Endothelial cell of umbilical vein (primary cell): ENCODE measurements around the gene FAM131C. TPM values are rescaled to one million over a fixed set of nuclear protein-coding genes. Genes with fewer than 3 reads are reported as not detected.

Source experiments
- BruUV-seq: library from RNA; stranded (reverse); fragments of 400-500 nt; replicated peaks from 2 replicates; lab custom pipeline; 2021; lab: Mats Ljungman, UMichigan
- CTCF ChIA-PET: fragments of 300-600, 350-600 bp; sonication (Branson Sonifier 250); formaldehyde crosslinking; loops from one replicate; lab custom pipeline; 2021; ENCODE audit warnings: antibody characterized with exemption, inconsistent platforms; lab: Charles Lee
- POLR2A ChIA-PET: fragments of 300-600, 350-600 bp; sonication (Branson Sonifier 250); formaldehyde crosslinking; loops from one replicate; lab custom pipeline; 2021; ENCODE audit warnings: antibody characterized with exemption, inconsistent platforms; lab: Charles Lee
- DNase-seq: peaks from one replicate; pipeline ENCODE4 v3.0.0-alpha.2; 2011; ENCODE audit warnings: low read depth, low spot score
- FAIRE-seq: peaks from 2 replicates; lab custom pipeline; 2011; peaks lifted over from hg19 to GRCh38; lab: Jason Lieb, UNC
- H2AFZ ChIP-seq: 2 replicates; pipeline ENCODE4 v1.6.0; 2012; ENCODE audit warnings: low read depth, low read length, control low read depth, inconsistent platforms
- H3K27ac ChIP-seq: 2 replicates; pipeline ENCODE4 v1.5.1; 2011; ENCODE audit warnings: low read depth, mild to moderate bottlenecking, control low read depth, low read length, moderate library complexity; ENCODE audit not compliant: insufficient read depth
- H3K27me3 ChIP-seq, 2 experiments: 2 replicates each; pipeline versions ENCODE4 v1.6.0 to v1.6.1; 2011; ENCODE audit warnings: low read length in 2 of 2, mixed read lengths in 1 of 2; ENCODE audit not compliant: control insufficient read depth in 2 of 2, insufficient read depth in 2 of 2
- H3K36me3 ChIP-seq, 2 experiments: 2 replicates in 1 of 2; 3 replicates in 1 of 2; pipeline ENCODE4 v1.5.1; 2011; ENCODE audit warnings: low read length in 2 of 2, mild to moderate bottlenecking in 1 of 2, moderate library complexity in 1 of 2; ENCODE audit not compliant: control insufficient read depth in 2 of 2, insufficient read depth in 2 of 2; ENCODE audit errors: extremely low read depth in 1 of 2
- H3K4me1 ChIP-seq: 3 replicates; pipeline ENCODE4 v1.5.1; 2011; ENCODE audit warnings: mild to moderate bottlenecking, low read length; ENCODE audit not compliant: control insufficient read depth, insufficient read depth; ENCODE audit errors: extremely low read depth
- H3K4me2 ChIP-seq: 2 replicates; pipeline ENCODE4 v1.6.1; 2011; ENCODE audit warnings: low read length, control low read depth, mixed read lengths; ENCODE audit not compliant: insufficient read depth
- H3K4me3 ChIP-seq, 3 experiments: fragments of 200-600 bp in 1 of 3; sonication (generic), shearing (Covaris generic) in 1 of 3; replicated peaks in 1 of 3; 2 replicates each; pipeline ENCODE4 v1.5.1; 2011 to 2016; ENCODE audit warnings: control low read depth in 3 of 3, low read length in 3 of 3, mild to moderate bottlenecking in 2 of 3, inconsistent platforms in 1 of 3, low read depth in 1 of 3, moderate library complexity in 1 of 3; ENCODE audit not compliant: insufficient read depth in 1 of 3
- H3K79me2 ChIP-seq: 2 replicates; pipeline ENCODE4 v1.6.0; 2012; ENCODE audit warnings: low read length, inconsistent platforms; ENCODE audit not compliant: control insufficient read depth, insufficient read depth
- H3K9ac ChIP-seq: replicated peaks from 2 replicates; pipeline ENCODE3; 2011; ENCODE audit warnings: low read length, control low read depth; ENCODE audit not compliant: insufficient read depth; ENCODE audit errors: extremely low read depth
- H3K9me1 ChIP-seq: replicated peaks from 3 replicates; pipeline ENCODE4 v1.6.0; 2011; ENCODE audit warnings: mild to moderate bottlenecking, low read length; ENCODE audit not compliant: control insufficient read depth, insufficient read depth; ENCODE audit errors: extremely low read depth
- H3K9me3 ChIP-seq: replicated peaks from 2 replicates; pipeline ENCODE4 v1.5.1; 2012; ENCODE audit warnings: low read length, inconsistent platforms; ENCODE audit not compliant: control insufficient read depth, insufficient read depth
- H4K20me1 ChIP-seq: replicated peaks from 2 replicates; pipeline ENCODE3; 2011; ENCODE audit warnings: mild to moderate bottlenecking, low read length; ENCODE audit not compliant: control insufficient read depth, insufficient read depth; ENCODE audit errors: extremely low read depth
- EZH2 ChIP-seq: IDR thresholded peaks from 2 replicates; pipeline ENCODE4 v1.6.1; 2012; ENCODE audit warnings: borderline replicate concordance, low read depth, mild to moderate bottlenecking, moderate library complexity, low read length, inconsistent platforms; ENCODE audit not compliant: severe bottlenecking
- FOS ChIP-seq: IDR thresholded peaks from 2 replicates; pipeline ENCODE4 v1.6.1; 2011; ENCODE audit warnings: mild to moderate bottlenecking, low read length, moderate library complexity, borderline replicate concordance; ENCODE audit not compliant: insufficient read depth
- GATA2 ChIP-seq: IDR thresholded peaks from 2 replicates; pipeline ENCODE4 v1.7.0; 2011; ENCODE audit warnings: low read depth, mild to moderate bottlenecking, moderate library complexity, mixed read lengths, low read length; ENCODE audit not compliant: insufficient read length, insufficient read depth
- JUN ChIP-seq: IDR thresholded peaks from 2 replicates; pipeline ENCODE4 v1.6.1; 2011; ENCODE audit warnings: borderline replicate concordance, low read depth; ENCODE audit not compliant: insufficient read length, insufficient read depth
- MYC ChIP-seq: IDR thresholded peaks from one replicate; pipeline ENCODE4 v1.6.1; 2011; ENCODE audit warnings: mild to moderate bottlenecking, low read depth, low read length
- POLR2A ChIP-seq: IDR thresholded peaks from 2 replicates; pipeline ENCODE4 v1.6.1; 2012; ENCODE audit warnings: low read depth, mild to moderate bottlenecking, control low read depth, low read length
- POLR2AphosphoS5 ChIP-seq: IDR thresholded peaks from 2 replicates; pipeline ENCODE4 v1.6.1; 2012; ENCODE audit warnings: low read depth, mild to moderate bottlenecking, control low read depth, low read length, moderate library complexity; ENCODE audit not compliant: insufficient read depth
- dilution Hi-C: fragments of 300-500 bp; cut with MboI; formaldehyde crosslinking; loops from one replicate; pipeline ENCODE4 v1.15.0; 2019; ENCODE audit warnings: low sequenced_read_pairs; ENCODE audit not compliant: extremely low pct_ligation_motif_present
- intact Hi-C: fragments of 100-400 bp; cut with micrococcal nuclease; formaldehyde crosslinking; loops from one replicate; pipeline ENCODE4 v1.10.0; 2022
- polyA plus RNA-seq, 4 experiments: library from polyadenylated mRNA; depleted of rRNA in 3 of 4; stranded (reverse) in 3 of 4; unstranded in 1 of 4; fragments of >200 nt; gene quantifications; 2 replicates each; pipeline versions ENCODE4 v1.2.1 to v1.2.3, GENCODE V29; 2011 to 2012; ENCODE audit warnings: missing spikeins in 1 of 4
- total RNA-seq: library from RNA; stranded (reverse); gene quantifications from 2 replicates; pipeline ENCODE4 v1.2.3, GENCODE V29; 2021
- TF ChIP-seq, protein P1 (sequence below): IDR thresholded peaks from 2 replicates; pipeline ENCODE4 v1.6.1; 2011; ENCODE audit not compliant: insufficient read depth, insufficient read length
- TF ChIP-seq, protein P2 (sequence below), 2 donors: IDR thresholded peaks; 1 replicate in 1 of 2; 2 replicates in 1 of 2; pipeline ENCODE4 v1.5.1; 2011; ENCODE audit warnings: low read length in 2 of 2, mild to moderate bottlenecking in 2 of 2, moderate library complexity in 2 of 2, control low read depth in 1 of 2, inconsistent platforms in 1 of 2, low read depth in 1 of 2; ENCODE audit not compliant: insufficient read depth in 1 of 2; ENCODE audit errors: extremely low read depth in 1 of 2

Gene FAM131C
- total and polyA plus RNA-seq, 2 donors (not counting 3 experiments of a cell fraction or from before 2014, with no cell fraction given) = 0.23 TPM; not detected in 1

DNA sequence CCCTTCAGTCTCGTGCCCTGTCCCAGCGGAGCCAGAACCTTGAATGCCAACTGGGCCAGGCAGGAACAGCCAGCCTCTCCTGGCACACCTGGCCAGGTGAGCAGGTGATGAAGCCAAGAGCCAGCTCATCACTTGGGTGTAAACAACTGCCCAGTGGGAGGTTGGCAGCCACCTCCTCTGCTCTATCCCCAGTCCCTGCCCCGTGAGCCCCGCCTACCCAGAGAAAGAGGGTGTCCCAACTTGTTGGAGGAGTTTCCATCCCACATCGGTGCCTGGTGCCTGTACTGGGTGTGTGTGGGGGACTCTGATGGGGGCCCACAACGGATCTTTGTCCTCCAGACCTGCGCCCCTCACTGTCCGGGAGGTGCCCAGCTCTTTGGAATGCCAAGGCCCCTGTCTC, 17.8 kb upstream of the FAM131C start:
- TF ChIP-seq JUN (no peak), EZH2 (no peak), POLR2AphosphoS5 (no peak), MYC (no peak), FOS (no peak), POLR2A (no peak), GATA2 (no peak)
- TF ChIP-seq, protein P1, sequence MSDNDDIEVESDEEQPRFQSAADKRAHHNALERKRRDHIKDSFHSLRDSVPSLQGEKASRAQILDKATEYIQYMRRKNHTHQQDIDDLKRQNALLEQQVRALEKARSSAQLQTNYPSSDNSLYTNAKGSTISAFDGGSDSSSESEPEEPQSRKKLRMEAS = no peak
- TF ChIP-seq, protein P2, sequence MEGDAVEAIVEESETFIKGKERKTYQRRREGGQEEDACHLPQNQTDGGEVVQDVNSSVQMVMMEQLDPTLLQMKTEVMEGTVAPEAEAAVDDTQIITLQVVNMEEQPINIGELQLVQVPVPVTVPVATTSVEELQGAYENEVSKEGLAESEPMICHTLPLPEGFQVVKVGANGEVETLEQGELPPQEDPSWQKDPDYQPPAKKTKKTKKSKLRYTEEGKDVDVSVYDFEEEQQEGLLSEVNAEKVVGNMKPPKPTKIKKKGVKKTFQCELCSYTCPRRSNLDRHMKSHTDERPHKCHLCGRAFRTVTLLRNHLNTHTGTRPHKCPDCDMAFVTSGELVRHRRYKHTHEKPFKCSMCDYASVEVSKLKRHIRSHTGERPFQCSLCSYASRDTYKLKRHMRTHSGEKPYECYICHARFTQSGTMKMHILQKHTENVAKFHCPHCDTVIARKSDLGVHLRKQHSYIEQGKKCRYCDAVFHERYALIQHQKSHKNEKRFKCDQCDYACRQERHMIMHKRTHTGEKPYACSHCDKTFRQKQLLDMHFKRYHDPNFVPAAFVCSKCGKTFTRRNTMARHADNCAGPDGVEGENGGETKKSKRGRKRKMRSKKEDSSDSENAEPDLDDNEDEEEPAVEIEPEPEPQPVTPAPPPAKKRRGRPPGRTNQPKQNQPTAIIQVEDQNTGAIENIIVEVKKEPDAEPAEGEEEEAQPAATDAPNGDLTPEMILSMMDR (IDR thresholded peaks at IDR 0.05; ENCODE audit: extremely low read depth in 1 of 2, insufficient read depth in 1 of 2, low read depth in 1 of 2, low read length in 2 of 2) = no peak
- no peak overlapping the region for H2AFZ ChIP-seq
- dilution Hi-C loops = no loop called here
- H3K4me3 ChIP-seq = no peak overlapping the region
- DNase-seq (no peak), FAIRE-seq (no peak)
- BruUV-seq = no TSS peak
- H3K4me1 ChIP-seq = no peaks in the 10 kb centered on the region
- ChIA-PET POLR2A (no interaction called here), CTCF (interaction anchor here (1.5 kb wide), 1 partner anchor 9 kb away, joined by 6 read pairs; no protein-coding TSS in a partner anchor)
- H4K20me1 ChIP-seq = no peaks in the 10 kb centered on the region
- H3K79me2 ChIP-seq = no peaks in the 10 kb centered on the region
- H3K27me3 ChIP-seq = peaks cover 0 to 1% of the 10 kb centered on the region in 2 experiments
- no peaks in the 10 kb centered on the region for H3K36me3 ChIP-seq
- no peak overlapping the region for H3K27ac ChIP-seq
- H3K9ac ChIP-seq = no peak overlapping the region
- no peaks in the 10 kb centered on the region for H3K9me3 ChIP-seq
- intact Hi-C loops = no loop called here
- no peaks in the 10 kb centered on the region for H3K9me1 ChIP-seq
- no peak overlapping the region for H3K4me2 ChIP-seq
